ENCODE data around the gene ACACA.

DNA sequence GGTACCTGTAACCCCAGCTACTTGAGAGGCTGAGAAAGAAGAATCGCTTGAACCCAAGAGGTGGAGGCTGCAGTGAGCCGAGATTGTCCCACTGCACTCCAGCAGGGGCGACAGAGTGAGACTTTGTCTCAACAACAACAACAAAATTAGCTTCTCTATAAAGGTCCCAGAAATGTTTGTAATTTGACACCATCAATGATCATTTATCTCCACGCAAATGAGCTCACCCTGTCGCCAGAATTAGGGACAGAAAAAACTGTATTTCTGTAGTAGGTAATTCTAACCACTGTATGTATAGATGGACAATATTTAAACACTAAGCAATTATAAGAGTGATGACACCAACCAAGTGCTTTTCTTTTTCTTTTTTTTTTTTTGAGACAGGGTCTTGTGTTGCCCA, 20.2 kb downstream of the ACACA start:
- TF ChIP-seq, protein P1, sequence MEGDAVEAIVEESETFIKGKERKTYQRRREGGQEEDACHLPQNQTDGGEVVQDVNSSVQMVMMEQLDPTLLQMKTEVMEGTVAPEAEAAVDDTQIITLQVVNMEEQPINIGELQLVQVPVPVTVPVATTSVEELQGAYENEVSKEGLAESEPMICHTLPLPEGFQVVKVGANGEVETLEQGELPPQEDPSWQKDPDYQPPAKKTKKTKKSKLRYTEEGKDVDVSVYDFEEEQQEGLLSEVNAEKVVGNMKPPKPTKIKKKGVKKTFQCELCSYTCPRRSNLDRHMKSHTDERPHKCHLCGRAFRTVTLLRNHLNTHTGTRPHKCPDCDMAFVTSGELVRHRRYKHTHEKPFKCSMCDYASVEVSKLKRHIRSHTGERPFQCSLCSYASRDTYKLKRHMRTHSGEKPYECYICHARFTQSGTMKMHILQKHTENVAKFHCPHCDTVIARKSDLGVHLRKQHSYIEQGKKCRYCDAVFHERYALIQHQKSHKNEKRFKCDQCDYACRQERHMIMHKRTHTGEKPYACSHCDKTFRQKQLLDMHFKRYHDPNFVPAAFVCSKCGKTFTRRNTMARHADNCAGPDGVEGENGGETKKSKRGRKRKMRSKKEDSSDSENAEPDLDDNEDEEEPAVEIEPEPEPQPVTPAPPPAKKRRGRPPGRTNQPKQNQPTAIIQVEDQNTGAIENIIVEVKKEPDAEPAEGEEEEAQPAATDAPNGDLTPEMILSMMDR (IDR thresholded peaks at IDR 0.05) = no peak
- no peak for TF ChIP-seq POLR2A (IDR thresholded peaks at IDR 0.05)

Data from adrenal gland (tissue), 5 donors.